Measurements from ENCODE around the gene HMOX2.

Gene HMOX2

GRCh38 chr16:4544473-4544872, 68.3 kb downstream of the HMOX2 start:
- Mint-ChIP-seq H3K36me3 (ENCODE audit: low read depth) (peaks cover 6% of the 10 kb centered on the region), H3K27me3 (ENCODE audit: low read depth) (peaks cover 23% of the 10 kb centered on the region)

GRCh38 chr16:4548124-4548523, 71.9 kb downstream of the HMOX2 start:
- Mint-ChIP-seq H3K27me3 (ENCODE audit: low read depth) (peaks cover 12% of the 10 kb centered on the region), H3K9me3 (no peaks in the 10 kb centered on the region), H3K27ac (no peak overlapping the region), H3K4me1 (peaks cover 8% of the 10 kb centered on the region), H3K36me3 (ENCODE audit: low read depth) (no peaks in the 10 kb centered on the region), H3K4me3 (no peak overlapping the region)
- no peak for TF ChIP-seq CTCF (IDR thresholded peaks at IDR 0.05; ENCODE audit: unreplicated experiment in 3 of 3)

More at GRCh38 chr16:4544473-4544872, 68.3 kb downstream of the HMOX2 start:
- H3K27ac Mint-ChIP-seq, result no peak overlapping the region
- no peaks in the 10 kb centered on the region for H3K4me1 Mint-ChIP-seq
- H3K9me3 Mint-ChIP-seq, result peaks cover 5% of the 10 kb centered on the region
- H3K4me3 Mint-ChIP-seq, result no peak overlapping the region
- no peak for TF ChIP-seq CTCF (IDR thresholded peaks at IDR 0.05; ENCODE audit: unreplicated experiment in 3 of 3)

DNA sequence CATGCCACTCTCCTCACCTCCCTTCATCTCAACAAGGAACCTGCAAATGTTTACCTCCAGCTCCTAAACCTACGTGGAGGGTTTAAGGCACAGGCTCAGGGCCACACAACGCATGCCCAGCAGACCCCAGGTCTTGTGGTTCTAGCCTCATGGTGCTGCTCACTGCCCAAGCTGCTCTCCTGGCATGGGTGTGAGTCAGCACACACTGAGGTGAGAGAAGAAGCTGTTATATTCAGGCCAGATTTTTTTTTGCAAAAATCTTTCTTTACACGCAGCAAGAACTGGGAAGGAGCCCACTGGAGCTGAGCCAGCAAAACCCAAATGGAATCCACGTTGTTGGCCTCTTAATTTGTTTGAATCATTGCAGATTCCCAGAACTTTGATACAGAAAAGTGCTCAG, 74.4 kb downstream of the HMOX2 start:
- H3K36me3 Mint-ChIP-seq (ENCODE audit: low read depth), result no peaks in the 10 kb centered on the region
- no peak overlapping the region for H3K27ac Mint-ChIP-seq
- H3K27me3 Mint-ChIP-seq (ENCODE audit: low read depth), result peaks cover 7% of the 10 kb centered on the region
- peaks cover 9% of the 10 kb centered on the region for H3K4me1 Mint-ChIP-seq
- no peak for TF ChIP-seq CTCF (IDR thresholded peaks at IDR 0.05; ENCODE audit: unreplicated experiment in 3 of 3)
- no peak overlapping the region for H3K4me3 Mint-ChIP-seq
- no peaks in the 10 kb centered on the region for H3K9me3 Mint-ChIP-seq

- no peak overlapping the region for H3K4me3 Mint-ChIP-seq
- TF ChIP-seq CTCF (IDR thresholded peaks at IDR 0.05; ENCODE audit: unreplicated experiment in 3 of 3), result no peak
- H3K36me3 Mint-ChIP-seq (ENCODE audit: low read depth), result no peaks in the 10 kb centered on the region
- H3K27ac Mint-ChIP-seq, result no peak overlapping the region
- no peaks in the 10 kb centered on the region for H3K9me3 Mint-ChIP-seq
- H3K4me1 Mint-ChIP-seq, result peaks cover 9% of the 10 kb centered on the region
- peaks cover 9% of the 10 kb centered on the region for H3K27me3 Mint-ChIP-seq (ENCODE audit: low read depth)
Observed at GRCh38 chr16:4552541-4552940, 76.3 kb downstream of the HMOX2 start.

GRCh38 chr16:4556112-4556511, 79.9 kb downstream of the HMOX2 start, which contains the start of gene C16orf96:
Gene C16orf96, plus strand, starts transcription at chr16:4556340. Its CDS starts 150 bp downstream, at chr16:4556490.
- Mint-ChIP-seq H3K36me3 (ENCODE audit: low read depth) (no peaks in the 10 kb centered on the region), H3K9me3 (no peaks in the 10 kb centered on the region), H3K27ac (no peak within 1 kb of the TSS), H3K4me3 (no peak within 1 kb of the TSS), H3K4me1 (peaks cover 9% of the 10 kb centered on the region), H3K27me3 (ENCODE audit: low read depth) (peaks cover 9% of the 10 kb centered on the region)
- no peak for TF ChIP-seq CTCF (IDR thresholded peaks at IDR 0.05; ENCODE audit: unreplicated experiment in 3 of 3)

- peaks cover 9% of the 10 kb centered on the region for H3K27me3 Mint-ChIP-seq (ENCODE audit: low read depth)
- no peak overlapping the region for H3K27ac Mint-ChIP-seq
- H3K9me3 Mint-ChIP-seq, result no peaks in the 10 kb centered on the region
- no peak overlapping the region for H3K4me3 Mint-ChIP-seq
- no peaks in the 10 kb centered on the region for H3K36me3 Mint-ChIP-seq (ENCODE audit: low read depth)
- no peak for TF ChIP-seq CTCF (IDR thresholded peaks at IDR 0.05; ENCODE audit: unreplicated experiment in 3 of 3)
- peaks cover 9% of the 10 kb centered on the region for H3K4me1 Mint-ChIP-seq
Observed at GRCh38 chr16:4556580-4556979, 80.4 kb downstream of the HMOX2 start.
